HG03571 (cell line): Measurements from ENCODE around the gene MALAT1.
"Not testable (repeated sequence)": the region's sequence is repeated elsewhere in the genome, so short reads cannot be mapped to it uniquely, and the experiment has no call there.

Experiments used
- ATAC-seq: cut with Tn5 transposase; IDR thresholded peaks from one replicate; pipeline ENCODE4 v1.9.1; 2021; ENCODE audit not compliant: unreplicated experiment

Gene MALAT1

GRCh38 chr11:65497141-65498041 is 1.5 kb upstream of the MALAT1 start:
- ATAC-seq = peak; percentile 57

- no peak for ATAC-seq
These were observed 661 bp upstream of the MALAT1 start for GRCh38 chr11:65498042-65498726.

- no peak for ATAC-seq
These were observed 193 bp upstream of the MALAT1 start for GRCh38 chr11:65498727-65498976.

- ATAC-seq = no peak
These were observed 1.0 kb downstream of the MALAT1 start for GRCh38 chr11:65499713-65500386.

GRCh38 chr11:65500387-65501185 is 1.7 kb downstream of the MALAT1 start:
- ATAC-seq = no peak

- no peak for ATAC-seq
These were observed 2.3 kb downstream of the MALAT1 start for GRCh38 chr11:65501186-65501471.

GRCh38 chr11:65501472-65502273 is 2.8 kb downstream of the MALAT1 start:
- no peak for ATAC-seq

GRCh38 chr11:65502274-65502554 is 3.4 kb downstream of the MALAT1 start:
- no peak for ATAC-seq

- ATAC-seq = no peak
These were observed 3.9 kb downstream of the MALAT1 start for GRCh38 chr11:65502555-65503367.

- ATAC-seq = no peak
These were observed 4.6 kb downstream of the MALAT1 start for GRCh38 chr11:65503368-65503948.

GRCh38 chr11:65503949-65504673 is 5.3 kb downstream of the MALAT1 start:
- no peak for ATAC-seq

- no peak for ATAC-seq
These were observed 6.0 kb downstream of the MALAT1 start for GRCh38 chr11:65504674-65505465.

- ATAC-seq = no peak
These were observed 6.8 kb downstream of the MALAT1 start for GRCh38 chr11:65505466-65506289.

- ATAC-seq = peak; percentile 5
These were observed 7.5 kb downstream of the MALAT1 start for GRCh38 chr11:65506290-65506771.

- peak; percentile 20 for ATAC-seq
These were observed 8.1 kb downstream of the MALAT1 start for GRCh38 chr11:65506772-65507505.

GRCh38 chr11:65512311-65512710 is 13.5 kb downstream of the MALAT1 start:
- not testable (repeated sequence) for ATAC-seq
